Mesenchymal stem cell (in vitro differentiated cells and primary cell): Measurements from ENCODE around the gene AMIGO1.

Source experiments
- DNase-seq: peaks from one replicate; pipeline ENCODE4 v3.0.0-alpha.2; 2013
- H2AFZ ChIP-seq: one replicate; pipeline ENCODE4 v1.6.1; 2013; ENCODE audit warnings: low read depth, mild to moderate bottlenecking, control low read depth, inconsistent platforms, low read length, moderate library complexity
- H2AK5ac ChIP-seq: 2 replicates; pipeline ENCODE4 v1.6.1; 2013; ENCODE audit warnings: low read length, moderate library complexity, mild to moderate bottlenecking, inconsistent platforms; ENCODE audit not compliant: severe bottlenecking
- H2BK120ac ChIP-seq: one replicate; pipeline ENCODE4 v1.6.1; 2013; ENCODE audit warnings: low read depth, mild to moderate bottlenecking, inconsistent platforms, low read length, moderate library complexity
- H2BK12ac ChIP-seq, 2 experiments: one replicate each; pipeline ENCODE4 v1.6.1; 2013; ENCODE audit warnings: inconsistent platforms in 2 of 2, low read length in 2 of 2, mild to moderate bottlenecking in 2 of 2, moderate library complexity in 2 of 2, control low read depth in 1 of 2
- H2BK15ac ChIP-seq: one replicate; pipeline ENCODE4 v1.6.1; 2013; ENCODE audit warnings: mild to moderate bottlenecking, low read depth, inconsistent platforms; ENCODE audit not compliant: poor library complexity, severe bottlenecking
- H2BK5ac ChIP-seq: 2 replicates; pipeline ENCODE4 v1.6.1; 2013; ENCODE audit warnings: low read depth, mild to moderate bottlenecking, low read length, control low read depth, inconsistent platforms; ENCODE audit not compliant: poor library complexity, severe bottlenecking
- H3K14ac ChIP-seq, 2 experiments: one replicate each; pipeline ENCODE4 v1.6.1; 2013; ENCODE audit warnings: inconsistent platforms in 2 of 2, low read length in 2 of 2, control low read depth in 1 of 2, mild to moderate bottlenecking in 1 of 2, moderate library complexity in 1 of 2
- H3K18ac ChIP-seq, 2 experiments: one replicate each; pipeline ENCODE4 v1.6.1; 2013; ENCODE audit warnings: inconsistent platforms in 2 of 2, low read length in 2 of 2, control low read depth in 1 of 2, low read depth in 1 of 2, mild to moderate bottlenecking in 1 of 2
- H3K23ac ChIP-seq, 2 experiments: one replicate each; pipeline ENCODE4 v1.6.1; 2013; ENCODE audit warnings: inconsistent platforms in 2 of 2, low read length in 2 of 2, mild to moderate bottlenecking in 2 of 2, moderate library complexity in 2 of 2, control low read depth in 1 of 2
- H3K27ac ChIP-seq: 2 replicates; pipeline ENCODE4 v1.5.1; 2013; ENCODE audit warnings: mild to moderate bottlenecking, moderate library complexity, low read length, control low read depth, inconsistent platforms; ENCODE audit not compliant: poor library complexity, severe bottlenecking
- H3K27me3 ChIP-seq, 2 experiments: 2 replicates each; pipeline versions ENCODE4 v1.6.1 to v1.7.0; 2013; ENCODE audit warnings: low read length in 2 of 2, mild to moderate bottlenecking in 2 of 2, moderate library complexity in 2 of 2, control low read depth in 1 of 2, inconsistent platforms in 1 of 2; ENCODE audit not compliant: control insufficient read depth in 1 of 2, insufficient read depth in 1 of 2
- H3K36me3 ChIP-seq, 2 experiments: 2 replicates each; pipeline versions ENCODE4 v1.6.1 to v1.7.0; 2013; ENCODE audit warnings: low read length in 2 of 2, control low read depth in 1 of 2, inconsistent platforms in 1 of 2, low read depth in 1 of 2, mild to moderate bottlenecking in 1 of 2; ENCODE audit not compliant: insufficient read depth in 2 of 2, control insufficient read depth in 1 of 2
- H3K4ac ChIP-seq, 2 experiments: one replicate each; pipeline ENCODE4 v1.6.1; 2013; ENCODE audit warnings: inconsistent platforms in 2 of 2, low read length in 2 of 2, mild to moderate bottlenecking in 2 of 2, moderate library complexity in 2 of 2, control low read depth in 1 of 2, low read depth in 1 of 2
- H3K4me1 ChIP-seq: 2 replicates; pipeline ENCODE4 v1.6.1; 2013; ENCODE audit warnings: low read depth, low read length, control low read depth; ENCODE audit not compliant: control insufficient read depth, insufficient read depth
- H3K4me2 ChIP-seq: 2 replicates; pipeline ENCODE4 v1.6.1; 2013; ENCODE audit warnings: low read length, mild to moderate bottlenecking, inconsistent platforms; ENCODE audit not compliant: poor library complexity, severe bottlenecking
- H3K4me3 ChIP-seq, 2 experiments: 2 replicates each; pipeline versions ENCODE4 v1.5.1 to v1.7.0; 2013; ENCODE audit warnings: low read length in 2 of 2, mild to moderate bottlenecking in 2 of 2, control low read depth in 1 of 2, low read depth in 1 of 2; ENCODE audit not compliant: insufficient read depth in 1 of 2
- H3K79me1 ChIP-seq: replicated peaks from 2 replicates; pipeline ENCODE4 v1.6.1; 2013; ENCODE audit warnings: mild to moderate bottlenecking, control low read depth, low read length, inconsistent platforms; ENCODE audit not compliant: poor library complexity, severe bottlenecking
- H3K9ac ChIP-seq: 2 replicates; pipeline ENCODE4 v1.7.0; 2013; ENCODE audit warnings: mild to moderate bottlenecking, low read length, moderate library complexity
- H3K9me3 ChIP-seq: 2 replicates; pipeline ENCODE4 v1.7.0; 2013; ENCODE audit warnings: mild to moderate bottlenecking, low read length; ENCODE audit not compliant: control insufficient read depth
- H4K8ac ChIP-seq: one replicate; pipeline ENCODE4 v1.6.1; 2013; ENCODE audit warnings: inconsistent platforms, mild to moderate bottlenecking, low read length, moderate library complexity
- H4K91ac ChIP-seq: one replicate; pipeline ENCODE4 v1.6.1; 2013; ENCODE audit warnings: mild to moderate bottlenecking, low read length, inconsistent platforms
- WGBS: methylation state at CpG from one replicate; pipeline ENCODE4 v1.1.7; 2013; ENCODE audit warnings: mixed read lengths; 5-methylcytosine and 5-hydroxymethylcytosine counted together

Gene AMIGO1

DNA sequence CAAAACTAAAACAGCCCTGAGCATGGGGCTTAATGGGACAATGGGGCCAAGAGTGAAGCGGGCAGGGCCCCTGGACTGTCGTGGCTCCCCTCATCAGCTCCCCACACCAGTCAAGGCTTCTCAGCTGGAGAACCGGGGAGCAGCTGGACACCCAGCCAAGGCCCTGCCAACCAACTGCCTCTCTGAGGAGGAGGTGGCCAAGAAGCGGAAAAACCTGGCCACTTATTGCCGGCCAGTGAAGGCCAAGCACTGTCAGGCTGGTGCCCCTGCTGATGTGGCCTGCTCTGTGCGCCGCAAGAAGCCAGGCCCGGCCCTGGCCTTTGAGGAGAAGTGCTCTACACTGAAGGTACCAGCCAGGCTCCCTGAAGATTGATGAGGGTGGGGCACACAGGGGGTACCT, 18.2 kb downstream of the AMIGO1 start:
- Histone ChIP-seq H2BK12ac (no peak overlapping the region), H3K9ac (no peak overlapping the region), H2AK5ac (no peak overlapping the region), H3K27ac (no peak overlapping the region), H3K27me3 (no peaks in the 10 kb centered on the region), H4K8ac (no peak overlapping the region), H3K36me3 (peaks cover 60% of the 10 kb centered on the region in 2 experiments), H2BK120ac (no peak overlapping the region), H3K4ac (no peak overlapping the region), H3K4me2 (no peak overlapping the region), H3K4me3 (no peak overlapping the region), H3K79me1 (peaks cover 16% of the 10 kb centered on the region), H3K14ac (no peak overlapping the region), H3K4me1 (peaks cover 13% of the 10 kb centered on the region), H2BK5ac (no peak overlapping the region), H2BK15ac (no peak overlapping the region), H3K9me3 (no peaks in the 10 kb centered on the region), H3K18ac (no peak overlapping the region), H2AFZ (no peak overlapping the region), H3K23ac (no peak overlapping the region), H4K91ac (no peak overlapping the region)
- DNase-seq = no peak
- 96% methylated on average over 8 of the region's 8 CpGs for WGBS

DNA sequence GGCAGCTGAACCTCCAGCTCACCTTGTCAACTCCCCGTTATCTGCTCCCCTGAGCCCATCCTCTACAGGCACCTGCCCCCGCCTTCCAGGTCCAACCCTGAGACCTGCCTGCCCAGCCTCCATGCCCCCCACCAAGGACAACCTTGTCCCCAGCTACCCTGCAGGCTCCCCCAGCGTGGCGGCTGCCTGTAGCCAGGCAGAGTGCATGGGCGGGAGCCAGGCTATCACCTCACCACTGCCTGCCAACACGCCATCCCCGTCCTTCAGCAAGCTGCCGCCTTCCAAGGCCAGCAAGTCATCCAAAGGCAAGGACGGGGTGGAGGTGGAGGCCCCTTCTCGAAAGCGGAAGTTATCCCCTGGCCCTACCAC, 18.6 kb downstream of the AMIGO1 start:
- H3K4me3 ChIP-seq = no peak overlapping the region
- no peak overlapping the region for H2BK12ac ChIP-seq
- H3K36me3 ChIP-seq = peaks cover 60 to 62% of the 10 kb centered on the region in 2 experiments
- peaks cover 12% of the 10 kb centered on the region for H3K4me1 ChIP-seq
- H2AK5ac ChIP-seq = no peak overlapping the region
- no peak overlapping the region for H3K27ac ChIP-seq
- H2BK120ac ChIP-seq = no peak overlapping the region
- 96% methylated on average over 11 of the region's 11 CpGs for WGBS
- no peak overlapping the region for H2BK15ac ChIP-seq
- H3K14ac ChIP-seq = no peak overlapping the region
- no peak overlapping the region for H3K23ac ChIP-seq
- no peak overlapping the region for H3K4me2 ChIP-seq
- peak overlapping the region; percentile 64 for H4K91ac ChIP-seq
- H3K9me3 ChIP-seq = no peaks in the 10 kb centered on the region
- no peak overlapping the region for H2BK5ac ChIP-seq
- peak overlapping the region; percentile 4 to 6 for H3K4ac ChIP-seq
- peak overlapping the region; percentile 48 for H4K8ac ChIP-seq
- no peak for DNase-seq
- H3K79me1 ChIP-seq = peaks cover 14% of the 10 kb centered on the region
- no peaks in the 10 kb centered on the region for H3K27me3 ChIP-seq
- H3K9ac ChIP-seq = no peak overlapping the region
- H3K18ac ChIP-seq = no peak overlapping the region
- H2AFZ ChIP-seq = no peak overlapping the region

DNA sequence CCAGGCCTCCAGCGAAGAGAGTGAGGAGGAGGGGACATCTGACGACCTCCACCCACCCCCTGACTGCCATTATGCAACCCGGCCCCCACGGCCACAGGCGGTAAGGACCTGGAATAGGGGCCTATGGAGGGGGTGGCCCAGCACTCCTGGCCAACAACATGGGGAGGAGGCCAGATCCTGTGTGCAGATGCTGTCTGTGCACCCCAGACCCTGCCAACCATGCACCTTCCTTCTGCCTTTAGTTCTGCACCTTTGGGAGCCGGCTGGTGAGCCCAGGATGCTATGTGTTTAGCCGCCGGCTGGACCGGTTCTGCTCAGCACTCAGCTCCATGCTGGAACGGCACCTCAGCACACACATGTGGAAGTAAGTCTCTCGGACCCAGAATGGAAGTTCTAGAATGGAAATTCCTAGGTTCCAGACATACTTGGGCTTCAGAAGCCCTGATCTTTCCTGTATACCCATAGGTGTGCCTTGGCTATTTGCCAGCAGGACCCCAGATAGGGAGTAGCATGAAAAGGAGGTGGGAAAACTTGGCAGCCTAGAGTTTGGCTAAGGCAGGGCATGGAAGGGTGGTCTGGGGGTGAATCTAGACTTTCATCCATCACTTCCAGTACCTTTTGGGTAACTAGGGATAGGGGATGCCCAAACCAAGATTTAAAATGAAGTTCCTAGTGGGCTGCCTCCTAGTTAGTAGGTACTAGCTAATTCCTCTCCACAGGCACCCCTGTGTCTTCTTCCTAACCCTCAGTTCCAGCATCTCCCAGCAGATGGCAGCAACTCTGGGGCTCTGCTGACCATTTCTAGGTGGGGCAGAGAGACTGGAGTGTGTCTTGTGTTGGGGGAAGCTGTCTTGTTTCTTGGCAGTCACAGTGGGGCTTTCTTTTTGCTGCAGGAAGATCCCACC, 19.2 kb downstream of the AMIGO1 start:
- Histone ChIP-seq H3K79me1 (peaks cover 13% of the 10 kb centered on the region), H2BK5ac (no peak overlapping the region), H2BK12ac (peak overlapping the region in 1 of 2 experiments; percentile 18), H3K4me1 (peaks cover 9% of the 10 kb centered on the region), H3K36me3 (peaks cover 57 to 61% of the 10 kb centered on the region in 2 experiments), H3K27ac (no peak overlapping the region), H2BK120ac (no peak overlapping the region), H3K27me3 (no peaks in the 10 kb centered on the region), H2BK15ac (no peak overlapping the region), H3K4me3 (no peak overlapping the region), H3K14ac (no peak overlapping the region), H2AK5ac (no peak overlapping the region), H3K4me2 (no peak overlapping the region), H3K23ac (no peak overlapping the region), H3K9me3 (no peaks in the 10 kb centered on the region), H3K4ac (no peak overlapping the region), H4K8ac (no peak overlapping the region), H3K18ac (no peak overlapping the region), H2AFZ (no peak overlapping the region), H3K9ac (no peak overlapping the region), H4K91ac (peak overlapping the region; percentile 41)
- peak; percentile 73 for DNase-seq
- WGBS = 88% methylated on average over 9 of the region's 11 CpGs

DNA sequence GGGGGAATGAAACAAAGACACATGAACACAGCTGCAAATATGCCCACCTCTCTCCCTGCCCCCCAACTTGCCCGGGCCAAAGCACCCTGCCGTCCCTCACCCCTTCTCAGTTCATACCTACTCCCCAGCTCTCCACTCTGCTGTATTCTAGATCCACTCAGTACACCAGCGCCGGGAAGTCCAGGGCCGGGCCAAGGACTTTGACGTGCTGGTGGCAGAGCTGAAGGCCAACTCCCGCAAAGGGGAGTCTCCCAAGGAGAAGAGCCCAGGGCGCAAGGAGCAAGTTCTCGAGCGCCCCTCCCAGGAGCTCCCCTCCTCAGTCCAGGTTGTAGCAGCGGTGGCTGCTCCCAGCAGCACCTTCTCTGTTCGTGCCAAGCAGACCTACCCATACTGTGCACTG, 20.8 kb downstream of the AMIGO1 start:
- Histone ChIP-seq H4K8ac (no peak overlapping the region), H3K27me3 (no peaks in the 10 kb centered on the region), H3K9ac (no peak overlapping the region), H3K23ac (no peak overlapping the region), H3K4me3 (no peak overlapping the region), H2BK12ac (no peak overlapping the region), H3K4ac (no peak overlapping the region), H3K9me3 (no peaks in the 10 kb centered on the region), H2BK5ac (no peak overlapping the region), H4K91ac (no peak overlapping the region), H3K79me1 (peaks cover 15% of the 10 kb centered on the region), H3K27ac (no peak overlapping the region), H3K4me2 (no peak overlapping the region), H3K4me1 (peaks cover 14% of the 10 kb centered on the region), H2BK15ac (no peak overlapping the region), H3K18ac (no peak overlapping the region), H2BK120ac (no peak overlapping the region), H2AFZ (no peak overlapping the region), H3K14ac (no peak overlapping the region), H2AK5ac (no peak overlapping the region), H3K36me3 (peaks cover 57 to 61% of the 10 kb centered on the region in 2 experiments)
- WGBS = 93% methylated on average over 12 of the region's 12 CpGs
- DNase-seq = no peak
